NB4 (cell line): ENCODE data around the gene IDH3G.

Source experiments
- POLR2A ChIP-seq: IDR thresholded peaks from 2 replicates; pipeline ENCODE4 v1.6.1; 2011; ENCODE audit warnings: mild to moderate bottlenecking; ENCODE audit not compliant: insufficient read length; ENCODE audit errors: extremely low read depth
- TF ChIP-seq, protein P1 (sequence below): IDR thresholded peaks from one replicate; pipeline ENCODE4 v1.5.1; 2012; ENCODE audit warnings: low read depth, low read length
- TF ChIP-seq, protein P2 (sequence below): IDR thresholded peaks from 2 replicates; pipeline ENCODE4 v1.6.1; 2011; ENCODE audit warnings: low read depth, low read length

DNA sequence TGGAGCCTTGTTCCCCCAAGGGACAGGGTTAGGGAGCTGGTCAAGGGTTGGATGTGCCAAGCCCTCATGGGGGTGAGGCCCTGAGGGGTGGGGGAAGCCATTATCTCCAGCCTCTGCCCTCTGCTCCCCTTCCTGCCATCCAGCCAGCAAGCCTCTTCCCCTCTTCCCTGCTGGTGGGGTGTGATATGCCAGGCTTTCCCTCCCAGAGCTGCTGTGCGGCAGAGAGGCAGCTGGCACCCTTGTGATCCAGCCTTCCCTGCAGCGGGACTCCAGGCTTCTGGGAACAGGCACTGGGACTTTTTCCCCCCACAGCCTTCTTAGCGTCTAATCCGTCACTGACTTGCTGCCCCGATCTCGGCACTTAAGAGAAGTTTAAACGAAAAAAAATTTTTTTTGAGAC, 6.6 kb upstream of the IDH3G start:
- TF ChIP-seq POLR2A, result no peak
- TF ChIP-seq, protein P1, sequence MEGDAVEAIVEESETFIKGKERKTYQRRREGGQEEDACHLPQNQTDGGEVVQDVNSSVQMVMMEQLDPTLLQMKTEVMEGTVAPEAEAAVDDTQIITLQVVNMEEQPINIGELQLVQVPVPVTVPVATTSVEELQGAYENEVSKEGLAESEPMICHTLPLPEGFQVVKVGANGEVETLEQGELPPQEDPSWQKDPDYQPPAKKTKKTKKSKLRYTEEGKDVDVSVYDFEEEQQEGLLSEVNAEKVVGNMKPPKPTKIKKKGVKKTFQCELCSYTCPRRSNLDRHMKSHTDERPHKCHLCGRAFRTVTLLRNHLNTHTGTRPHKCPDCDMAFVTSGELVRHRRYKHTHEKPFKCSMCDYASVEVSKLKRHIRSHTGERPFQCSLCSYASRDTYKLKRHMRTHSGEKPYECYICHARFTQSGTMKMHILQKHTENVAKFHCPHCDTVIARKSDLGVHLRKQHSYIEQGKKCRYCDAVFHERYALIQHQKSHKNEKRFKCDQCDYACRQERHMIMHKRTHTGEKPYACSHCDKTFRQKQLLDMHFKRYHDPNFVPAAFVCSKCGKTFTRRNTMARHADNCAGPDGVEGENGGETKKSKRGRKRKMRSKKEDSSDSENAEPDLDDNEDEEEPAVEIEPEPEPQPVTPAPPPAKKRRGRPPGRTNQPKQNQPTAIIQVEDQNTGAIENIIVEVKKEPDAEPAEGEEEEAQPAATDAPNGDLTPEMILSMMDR, result no peak
- TF ChIP-seq, protein P2, sequence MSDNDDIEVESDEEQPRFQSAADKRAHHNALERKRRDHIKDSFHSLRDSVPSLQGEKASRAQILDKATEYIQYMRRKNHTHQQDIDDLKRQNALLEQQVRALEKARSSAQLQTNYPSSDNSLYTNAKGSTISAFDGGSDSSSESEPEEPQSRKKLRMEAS, result no peak
